Coronary artery (tissue), 2 donors: ENCODE results near the gene C11orf21.

Experiments used
- DNase-seq: peaks from one replicate; pipeline ENCODE4 v3.0.0-alpha.2; 2017; ENCODE audit warnings: low spot score
- H3K27ac ChIP-seq, 2 donors: fragments of 200-600 bp; sonication (generic); one replicate each; pipeline ENCODE4 v1.5.1; 2016 to 2019
- H3K4me3 ChIP-seq: fragments of 200-600 bp; sonication (generic); 2 replicates; pipeline ENCODE4 v1.5.1; 2016; ENCODE audit warnings: mild to moderate bottlenecking, moderate library complexity
- TF ChIP-seq, protein P1 (sequence below): fragments of 200-600 bp; sonication (generic); IDR thresholded peaks from one replicate; pipeline ENCODE4 v1.5.1; 2019; ENCODE audit warnings: antibody characterized with exemption

Gene C11orf21

DNA sequence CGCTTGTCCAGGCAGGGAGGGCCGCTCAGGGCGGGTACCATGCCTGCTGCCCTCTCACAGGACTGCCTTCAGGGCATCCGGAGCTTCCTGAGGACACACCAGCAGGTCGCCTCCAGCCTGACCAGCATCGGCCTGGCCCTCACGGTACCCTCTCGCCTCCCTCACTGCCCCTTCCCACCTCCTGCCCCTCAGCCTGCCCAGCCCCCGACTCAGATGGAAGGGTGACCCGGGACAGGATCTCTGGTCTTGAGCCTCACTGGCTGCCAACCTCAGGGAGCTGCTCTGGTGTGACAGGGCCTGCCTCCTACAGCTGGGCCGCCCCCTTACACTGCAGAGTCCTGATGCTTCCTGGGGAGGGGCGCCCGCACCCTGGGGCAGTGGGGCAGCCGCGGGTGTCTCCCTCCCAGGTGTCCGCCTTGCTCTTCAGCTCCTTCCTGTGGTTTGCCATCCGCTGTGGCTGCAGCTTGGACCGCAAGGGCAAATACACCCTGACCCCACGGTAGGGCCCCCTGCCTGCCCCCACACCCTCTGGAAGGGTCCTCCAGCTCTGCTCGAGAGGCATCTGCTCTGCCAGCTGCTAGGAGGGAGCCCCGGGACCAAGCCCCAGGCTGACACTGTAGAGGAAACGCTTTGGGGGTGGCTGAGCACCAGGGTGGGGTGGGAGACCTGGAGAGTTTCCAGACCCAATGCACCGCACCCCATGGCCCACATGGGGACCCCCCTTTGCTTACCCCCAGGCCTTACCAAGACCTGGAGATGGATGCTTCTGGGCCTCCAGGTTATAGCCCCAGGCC lies 14.6 kb upstream of the C11orf21 start:
- peak; percentile 71 for DNase-seq
- no peak overlapping the region for H3K4me3 ChIP-seq
- H3K27ac ChIP-seq, result peak overlapping the region; percentile 78 to 91
- TF ChIP-seq, protein P1, sequence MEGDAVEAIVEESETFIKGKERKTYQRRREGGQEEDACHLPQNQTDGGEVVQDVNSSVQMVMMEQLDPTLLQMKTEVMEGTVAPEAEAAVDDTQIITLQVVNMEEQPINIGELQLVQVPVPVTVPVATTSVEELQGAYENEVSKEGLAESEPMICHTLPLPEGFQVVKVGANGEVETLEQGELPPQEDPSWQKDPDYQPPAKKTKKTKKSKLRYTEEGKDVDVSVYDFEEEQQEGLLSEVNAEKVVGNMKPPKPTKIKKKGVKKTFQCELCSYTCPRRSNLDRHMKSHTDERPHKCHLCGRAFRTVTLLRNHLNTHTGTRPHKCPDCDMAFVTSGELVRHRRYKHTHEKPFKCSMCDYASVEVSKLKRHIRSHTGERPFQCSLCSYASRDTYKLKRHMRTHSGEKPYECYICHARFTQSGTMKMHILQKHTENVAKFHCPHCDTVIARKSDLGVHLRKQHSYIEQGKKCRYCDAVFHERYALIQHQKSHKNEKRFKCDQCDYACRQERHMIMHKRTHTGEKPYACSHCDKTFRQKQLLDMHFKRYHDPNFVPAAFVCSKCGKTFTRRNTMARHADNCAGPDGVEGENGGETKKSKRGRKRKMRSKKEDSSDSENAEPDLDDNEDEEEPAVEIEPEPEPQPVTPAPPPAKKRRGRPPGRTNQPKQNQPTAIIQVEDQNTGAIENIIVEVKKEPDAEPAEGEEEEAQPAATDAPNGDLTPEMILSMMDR, result no peak

DNA sequence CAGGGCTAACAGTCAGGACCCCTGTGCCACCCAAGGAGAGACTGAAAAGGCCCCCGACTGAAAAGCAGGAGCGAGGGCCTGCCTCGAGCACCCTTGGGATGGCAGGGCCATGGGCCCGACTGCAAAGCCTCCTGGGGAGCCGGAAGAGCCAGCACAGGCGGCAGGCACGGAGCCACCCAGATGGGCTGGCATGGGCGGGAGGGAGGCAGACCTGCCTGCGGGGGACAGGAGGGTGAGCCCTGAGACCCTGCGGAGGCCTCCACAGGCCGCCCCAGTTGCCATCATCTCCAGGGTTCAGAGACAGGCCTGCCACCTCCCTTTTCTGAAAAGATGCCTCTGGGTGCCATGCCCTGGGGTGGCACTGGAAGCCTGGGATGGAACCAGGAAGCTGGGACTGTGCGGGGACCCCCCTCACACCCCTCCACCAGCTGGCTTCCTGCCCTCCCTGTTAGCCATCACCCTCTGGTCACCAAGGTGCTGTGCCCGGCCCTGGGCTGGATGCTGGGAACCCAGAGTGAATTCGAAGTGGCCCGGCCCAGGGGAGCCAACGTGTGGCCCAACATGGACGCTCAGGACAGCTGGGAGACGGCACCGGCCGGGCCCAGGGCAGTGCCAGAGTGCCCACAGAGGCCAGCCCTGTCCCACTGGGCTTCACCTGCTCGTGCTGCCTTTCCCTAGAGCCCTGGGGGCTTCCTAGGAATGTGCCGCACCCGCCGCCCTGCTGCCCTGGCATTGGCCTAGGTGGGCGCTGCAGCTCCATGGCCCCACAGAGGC lies 13.9 kb upstream of the C11orf21 start:
- TF ChIP-seq, protein P1, result no peak
- no peak for DNase-seq
- Histone ChIP-seq H3K27ac (peak overlapping the region; percentile 78 to 91), H3K4me3 (peak overlapping the region; percentile 47)

DNA sequence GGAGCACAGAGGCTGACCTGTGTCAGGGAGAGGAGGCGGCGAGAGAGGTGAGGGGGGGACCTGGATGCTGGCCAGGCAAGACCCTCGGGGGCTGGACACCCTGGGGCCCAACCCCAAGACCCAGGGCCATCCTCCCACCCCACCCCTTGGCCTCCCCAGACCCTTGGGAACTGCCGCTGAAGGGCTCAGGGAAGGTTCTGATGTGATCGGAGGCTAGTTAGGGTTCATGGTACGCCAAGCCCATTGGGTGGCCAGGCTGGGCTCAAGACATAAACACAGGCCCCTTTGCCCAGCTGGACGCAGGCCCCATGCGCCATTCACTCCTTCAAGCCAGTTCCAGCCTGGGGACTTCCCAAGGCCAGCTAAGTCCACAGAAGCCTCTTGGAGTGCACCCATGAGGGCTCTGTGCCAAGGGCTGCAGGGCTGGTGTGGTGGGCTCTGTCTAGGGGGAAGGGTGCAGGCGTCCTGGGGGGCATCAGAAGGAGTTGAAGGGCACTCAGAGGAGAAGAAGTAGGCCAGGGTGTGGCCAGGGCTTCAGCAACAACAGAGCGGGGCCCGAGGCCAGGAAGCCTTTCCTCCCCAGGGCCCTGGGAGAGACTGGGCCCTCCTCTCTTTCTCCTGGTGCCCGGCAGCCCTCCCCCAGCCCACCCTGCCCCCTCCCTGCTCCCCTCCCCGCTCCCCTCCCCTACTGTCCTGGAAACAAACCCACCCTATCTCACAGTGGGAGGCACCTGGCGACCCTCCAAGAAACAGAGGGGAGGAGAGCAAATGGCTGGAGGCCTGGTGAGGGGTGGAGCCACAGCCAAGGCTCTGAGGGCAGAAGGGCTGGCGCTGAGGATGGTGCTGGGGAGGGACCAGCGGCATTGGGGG lies 13.0 kb upstream of the C11orf21 start:
- Histone ChIP-seq H3K27ac (peak overlapping the region; percentile 78 to 91), H3K4me3 (peak overlapping the region; percentile 47)
- peak; percentile 91 for DNase-seq
- TF ChIP-seq, protein P1, result no peak

DNA sequence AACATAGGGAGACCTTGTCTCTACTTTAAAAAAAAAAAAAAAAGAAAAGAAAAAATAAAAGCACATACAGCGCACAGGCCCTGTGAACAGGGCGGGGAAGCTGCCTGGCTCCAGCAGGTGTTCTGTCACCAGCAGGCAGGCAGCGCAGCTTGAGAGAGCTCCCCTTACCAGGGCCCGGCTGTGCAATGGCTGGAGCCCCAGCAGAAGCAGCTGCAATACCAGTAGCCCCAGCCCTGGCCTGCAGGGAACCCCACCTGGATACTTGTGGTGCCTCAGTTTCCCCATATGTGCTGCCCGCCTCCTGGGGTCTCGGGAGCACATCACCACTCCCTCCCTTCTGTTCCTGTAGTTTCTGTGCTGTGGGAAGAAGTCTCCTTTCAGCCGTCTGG lies 12.4 kb upstream of the C11orf21 start:
- TF ChIP-seq, protein P1, result no peak
- Histone ChIP-seq H3K27ac (peak overlapping the region; percentile 78 to 91), H3K4me3 (peak overlapping the region; percentile 47)
- no peak for DNase-seq

DNA sequence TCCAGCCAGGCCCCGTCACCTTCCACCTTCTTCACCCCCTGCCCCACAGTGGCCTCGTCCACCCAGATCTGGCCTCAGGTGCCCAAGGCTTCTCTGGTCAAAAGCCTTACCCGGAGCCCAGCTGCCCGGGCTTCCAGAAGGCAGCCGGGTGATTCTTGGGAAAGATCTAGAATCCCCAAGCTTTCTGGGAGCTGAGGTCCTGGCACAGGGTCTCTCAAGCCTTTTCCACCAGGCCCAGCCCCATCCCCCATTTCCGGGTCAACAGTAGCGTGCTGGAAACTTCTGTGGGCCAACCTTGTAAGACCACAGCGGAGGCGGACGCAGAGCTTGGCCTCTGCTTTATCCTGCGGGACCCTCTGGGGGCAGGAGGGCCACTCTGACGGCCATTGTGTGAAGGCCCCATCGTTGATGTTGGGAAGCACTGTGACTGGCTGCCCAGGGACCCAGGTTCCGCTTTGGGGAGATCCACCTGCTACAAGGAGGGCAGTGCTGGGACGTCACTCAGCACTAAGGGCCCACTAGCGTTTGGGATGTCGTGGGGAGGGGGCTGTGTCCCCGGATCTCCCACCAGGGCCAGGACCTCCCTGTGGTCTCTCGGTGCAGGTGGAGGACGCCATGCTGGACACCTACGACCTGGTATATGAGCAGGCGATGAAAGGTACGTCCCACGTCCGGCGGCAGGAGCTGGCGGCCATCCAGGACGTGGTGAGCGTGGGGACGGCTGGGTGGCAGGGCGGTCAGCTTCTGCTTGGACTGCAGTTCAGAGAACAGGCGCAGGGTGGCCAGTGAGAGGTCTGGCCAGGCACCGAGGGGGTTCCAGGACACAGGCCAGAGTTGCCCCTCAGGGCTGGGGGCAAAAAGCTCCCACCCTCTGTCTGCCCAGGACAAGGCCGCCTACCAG lies 11.6 kb upstream of the C11orf21 start:
- H3K27ac ChIP-seq, result peak overlapping the region; percentile 74 to 86
- TF ChIP-seq, protein P1, result no peak
- DNase-seq, result no peak

More for the DNA sequence above, 11.6 kb upstream of the C11orf21 start:
- H3K4me3 ChIP-seq, result no peak overlapping the region
